ENCODE results near the gene LRRC73. TPM values are rescaled to one million over a fixed set of nuclear protein-coding genes. Genes with fewer than 3 reads are reported as not detected.
"Not testable (repeated sequence)": the region's sequence is repeated elsewhere in the genome, so short reads cannot be mapped to it uniquely, and the experiment has no call there.

Gene LRRC73
- total RNA-seq, 1 experiment from 2014 or later = 1.4 TPM

GRCh38 chr6:43544461-43544860 is 34.3 kb upstream of the LRRC73 start (continued):
- TF ChIP-seq, protein P1, sequence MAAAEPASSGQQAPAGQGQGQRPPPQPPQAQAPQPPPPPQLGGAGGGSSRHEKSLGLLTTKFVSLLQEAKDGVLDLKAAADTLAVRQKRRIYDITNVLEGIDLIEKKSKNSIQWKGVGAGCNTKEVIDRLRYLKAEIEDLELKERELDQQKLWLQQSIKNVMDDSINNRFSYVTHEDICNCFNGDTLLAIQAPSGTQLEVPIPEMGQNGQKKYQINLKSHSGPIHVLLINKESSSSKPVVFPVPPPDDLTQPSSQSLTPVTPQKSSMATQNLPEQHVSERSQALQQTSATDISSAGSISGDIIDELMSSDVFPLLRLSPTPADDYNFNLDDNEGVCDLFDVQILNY (CRISPR knock-in tag; IDR thresholded peaks at IDR 0.05) = no peak
- TF ChIP-seq NFE2L1 (CRISPR knock-in tag; IDR thresholded peaks at IDR 0.05) (no peak), ZNF396 (CRISPR knock-in tag; IDR thresholded peaks at IDR 0.05; ENCODE audit: borderline replicate concordance) (no peak), CREB1 (CRISPR knock-in tag; IDR thresholded peaks at IDR 0.05) (no peak)
- TF ChIP-seq, protein P2, sequence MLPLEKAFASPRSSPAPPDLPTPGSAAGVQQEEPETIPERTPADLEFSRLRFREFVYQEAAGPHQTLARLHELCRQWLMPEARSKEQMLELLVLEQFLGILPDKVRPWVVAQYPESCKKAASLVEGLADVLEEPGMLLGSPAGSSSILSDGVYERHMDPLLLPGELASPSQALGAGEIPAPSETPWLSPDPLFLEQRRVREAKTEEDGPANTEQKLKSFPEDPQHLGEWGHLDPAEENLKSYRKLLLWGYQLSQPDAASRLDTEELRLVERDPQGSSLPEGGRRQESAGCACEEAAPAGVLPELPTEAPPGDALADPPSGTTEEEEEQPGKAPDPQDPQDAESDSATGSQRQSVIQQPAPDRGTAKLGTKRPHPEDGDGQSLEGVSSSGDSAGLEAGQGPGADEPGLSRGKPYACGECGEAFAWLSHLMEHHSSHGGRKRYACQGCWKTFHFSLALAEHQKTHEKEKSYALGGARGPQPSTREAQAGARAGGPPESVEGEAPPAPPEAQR (CRISPR knock-in tag; IDR thresholded peaks at IDR 0.05) = no peak

- H3K9me3 Mint-ChIP-seq = no peaks in the 10 kb centered on the region
- CTCF ChIA-PET = no interaction called here
- H3K27me3 Mint-ChIP-seq (ENCODE audit: low read depth) = no peaks in the 10 kb centered on the region
- H3K27ac Mint-ChIP-seq = no peak overlapping the region
- TF ChIP-seq, protein P3, sequence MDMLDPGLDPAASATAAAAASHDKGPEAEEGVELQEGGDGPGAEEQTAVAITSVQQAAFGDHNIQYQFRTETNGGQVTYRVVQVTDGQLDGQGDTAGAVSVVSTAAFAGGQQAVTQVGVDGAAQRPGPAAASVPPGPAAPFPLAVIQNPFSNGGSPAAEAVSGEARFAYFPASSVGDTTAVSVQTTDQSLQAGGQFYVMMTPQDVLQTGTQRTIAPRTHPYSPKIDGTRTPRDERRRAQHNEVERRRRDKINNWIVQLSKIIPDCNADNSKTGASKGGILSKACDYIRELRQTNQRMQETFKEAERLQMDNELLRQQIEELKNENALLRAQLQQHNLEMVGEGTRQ (CRISPR knock-in tag; IDR thresholded peaks at IDR 0.05) = no peak
- TF ChIP-seq ZNF416 (CRISPR knock-in tag; IDR thresholded peaks at IDR 0.05) = no peak
- no peak for TF ChIP-seq ZNF219 (CRISPR knock-in tag; IDR thresholded peaks at IDR 0.05; ENCODE audit: borderline replicate concordance)
- no peak for TF ChIP-seq NFATC4 (CRISPR knock-in tag; IDR thresholded peaks at IDR 0.05)
- no peak for TF ChIP-seq ELF4 (CRISPR knock-in tag; IDR thresholded peaks at IDR 0.05; ENCODE audit: low read depth)
- H3K4me1 Mint-ChIP-seq = no peaks in the 10 kb centered on the region
- ATAC-seq (no peak), DNase-seq (ENCODE audit: low spot score) (no peak)
- H3K4me3 Mint-ChIP-seq = no peak overlapping the region
- H3K36me3 Mint-ChIP-seq = peaks cover 71% of the 10 kb centered on the region
- POLR2A ChIA-PET = no interaction called here
Observed at GRCh38 chr6:43541774-43542471, 31.8 kb upstream of the LRRC73 start.

DNA sequence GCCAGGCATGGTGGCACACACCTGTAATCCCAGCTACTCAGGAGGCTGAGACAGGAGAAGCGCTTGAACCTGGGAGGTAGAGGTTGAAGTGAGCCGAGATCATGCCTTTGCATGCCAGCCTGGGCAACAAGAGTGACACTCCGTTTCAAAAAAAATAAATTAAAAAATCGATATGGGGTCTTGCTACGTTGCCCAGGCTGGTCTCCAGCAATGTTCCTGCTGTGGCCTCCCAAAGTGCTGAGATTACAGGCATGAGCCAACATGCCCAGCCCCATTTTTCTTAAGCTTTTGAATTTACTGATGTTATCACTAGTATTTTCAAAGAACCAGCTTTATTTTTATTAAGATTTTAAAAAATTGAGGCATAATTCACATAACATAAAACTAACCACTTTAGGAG is 30.4 kb upstream of the LRRC73 start:
- no peak for ATAC-seq
- no peak overlapping the region for H3K27ac Mint-ChIP-seq
- TF ChIP-seq ZNF121 (CRISPR knock-in tag; IDR thresholded peaks at IDR 0.05) (peak; percentile 53; the same call in 1 of the 2 replicates), TP53 (CRISPR knock-in tag; IDR thresholded peaks at IDR 0.05) (no peak), PREB (CRISPR knock-in tag; IDR thresholded peaks at IDR 0.05; ENCODE audit: borderline replicate concordance) (no peak), FOXP1 (CRISPR knock-in tag; IDR thresholded peaks at IDR 0.05; ENCODE audit: borderline replicate concordance) (no peak), ZNF396 (CRISPR knock-in tag; IDR thresholded peaks at IDR 0.05; ENCODE audit: borderline replicate concordance) (no peak), GTF2I (CRISPR knock-in tag; conservative IDR thresholded peaks at IDR 0.05) (no peak)
- no peaks in the 10 kb centered on the region for H3K27me3 Mint-ChIP-seq (ENCODE audit: low read depth)
- POLR2A ChIA-PET = no interaction called here
- H3K36me3 Mint-ChIP-seq = peaks cover 63% of the 10 kb centered on the region
- H3K4me3 Mint-ChIP-seq = no peak overlapping the region
- no peaks in the 10 kb centered on the region for H3K9me3 Mint-ChIP-seq
- no peaks in the 10 kb centered on the region for H3K4me1 Mint-ChIP-seq
- no peak for DNase-seq (ENCODE audit: low spot score)
- CTCF ChIA-PET = no interaction called here

GRCh38 chr6:43539409-43539808 is 29.3 kb upstream of the LRRC73 start:
- peaks cover 57% of the 10 kb centered on the region for H3K36me3 Mint-ChIP-seq
- H3K27ac Mint-ChIP-seq; POLR2A ChIA-PET; H3K4me1 Mint-ChIP-seq; H3K9me3 Mint-ChIP-seq; H3K27me3 Mint-ChIP-seq (ENCODE audit: low read depth); DNase-seq (ENCODE audit: low spot score); H3K4me3 Mint-ChIP-seq; ATAC-seq; CTCF ChIA-PET: not testable (repeated sequence)

DNA sequence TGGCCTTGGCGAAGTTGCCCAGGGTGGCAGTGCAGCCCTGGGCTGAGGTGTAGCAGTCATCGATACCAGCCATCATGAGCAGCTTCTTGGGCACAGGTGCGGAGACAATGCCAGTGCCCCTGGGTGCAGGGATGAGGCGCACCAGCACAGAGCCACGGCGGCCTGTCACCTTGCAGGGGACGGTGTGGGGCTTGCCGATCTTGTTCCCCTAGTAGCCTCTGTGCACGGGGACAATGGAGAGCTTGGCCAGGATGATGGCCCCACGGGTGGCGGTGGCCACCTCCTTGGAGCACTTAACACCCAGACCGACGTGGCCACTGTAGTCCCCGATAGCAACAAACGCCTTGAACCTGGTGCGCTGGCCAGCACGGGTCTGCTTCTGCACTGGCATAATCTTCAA is 28.8 kb upstream of the LRRC73 start:
- H3K27ac Mint-ChIP-seq; CTCF ChIA-PET; H3K27me3 Mint-ChIP-seq (ENCODE audit: low read depth); H3K4me1 Mint-ChIP-seq; H3K4me3 Mint-ChIP-seq; POLR2A ChIA-PET; H3K9me3 Mint-ChIP-seq; ATAC-seq; DNase-seq (ENCODE audit: low spot score): not testable (repeated sequence)
- H3K36me3 Mint-ChIP-seq = peaks cover 56% of the 10 kb centered on the region
